ENCODE results near the gene GATAD1.
"Not testable (repeated sequence)": the region's sequence is repeated elsewhere in the genome, so short reads cannot be mapped to it uniquely, and the experiment has no call there.

GATAD1 gene

GRCh38 chr7:92425311-92425947 lies 21.9 kb upstream of the GATAD1 start:
- no peak for DNase-seq (ENCODE audit: low spot score)
- TF ChIP-seq CTCF (IDR thresholded peaks at IDR 0.05; ENCODE audit: extremely low read depth, missing control alignments), result peak; percentile 5

- DNase-seq (ENCODE audit: low spot score), result no peak
- no peak for TF ChIP-seq CTCF (IDR thresholded peaks at IDR 0.05; ENCODE audit: extremely low read depth, missing control alignments)
These were observed 20.1 kb upstream of the GATAD1 start for GRCh38 chr7:92427193-92427592.

GRCh38 chr7:92432299-92432946 lies 14.9 kb upstream of the GATAD1 start:
- DNase-seq (ENCODE audit: low spot score), result no peak
- TF ChIP-seq CTCF (IDR thresholded peaks at IDR 0.05; ENCODE audit: extremely low read depth, missing control alignments), result no peak

DNA sequence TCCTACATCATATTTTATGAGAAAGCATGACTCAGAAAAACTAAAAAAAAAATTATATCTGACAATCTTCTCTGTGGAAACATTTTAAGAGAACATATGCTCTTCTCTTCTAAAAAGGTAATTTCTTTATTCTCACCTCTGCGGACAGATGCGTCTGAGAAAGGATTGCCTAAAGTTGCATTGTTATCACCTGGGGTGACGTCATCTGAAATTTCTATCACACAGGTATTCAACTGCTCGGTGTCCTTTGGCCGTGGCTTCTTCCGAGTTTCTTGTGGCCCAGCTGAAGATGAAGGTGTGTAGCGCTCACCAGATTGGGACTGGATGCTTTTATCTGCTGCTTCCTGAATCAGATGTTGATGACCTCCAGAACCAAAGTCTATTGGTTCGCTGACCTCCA lies 14.3 kb upstream of the GATAD1 start:
- no peak for TF ChIP-seq CTCF (IDR thresholded peaks at IDR 0.05; ENCODE audit: extremely low read depth, missing control alignments)
- DNase-seq (ENCODE audit: low spot score), result no peak

- no peak for DNase-seq (ENCODE audit: low spot score)
- TF ChIP-seq CTCF (IDR thresholded peaks at IDR 0.05; ENCODE audit: extremely low read depth, missing control alignments), result no peak
These were observed 11.7 kb upstream of the GATAD1 start for GRCh38 chr7:92435542-92435941.

GRCh38 chr7:92436612-92437445 lies 10.5 kb upstream of the GATAD1 start:
- no peak for TF ChIP-seq CTCF (IDR thresholded peaks at IDR 0.05; ENCODE audit: extremely low read depth, missing control alignments)
- DNase-seq (ENCODE audit: low spot score), result no peak

DNA sequence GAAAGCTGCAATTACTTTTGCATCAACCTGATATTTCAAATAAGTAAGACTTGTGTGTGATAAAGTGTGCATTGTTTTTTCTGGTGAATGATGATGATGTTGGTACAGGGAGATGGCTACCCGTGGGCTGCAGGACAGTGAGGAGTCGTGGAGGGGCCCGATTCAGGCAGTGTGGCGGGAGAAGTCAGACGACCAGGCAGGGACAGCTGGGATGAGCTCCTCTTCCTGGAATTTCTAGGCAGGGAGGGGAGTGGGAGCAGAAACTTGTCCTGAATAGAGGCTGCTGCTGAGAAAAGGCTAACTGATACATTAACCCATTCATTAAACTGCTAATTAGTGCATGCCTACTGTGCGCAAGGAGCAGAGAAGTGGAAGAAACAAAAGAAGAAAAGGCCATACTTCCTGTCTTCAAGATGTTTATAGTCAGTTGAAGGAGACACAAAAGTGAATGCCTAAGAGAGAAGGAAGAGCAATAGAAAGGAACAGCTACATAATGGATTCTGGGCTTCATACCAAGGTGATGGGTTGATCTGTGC lies 9.3 kb upstream of the GATAD1 start:
- DNase-seq (ENCODE audit: low spot score), result no peak

DNA sequence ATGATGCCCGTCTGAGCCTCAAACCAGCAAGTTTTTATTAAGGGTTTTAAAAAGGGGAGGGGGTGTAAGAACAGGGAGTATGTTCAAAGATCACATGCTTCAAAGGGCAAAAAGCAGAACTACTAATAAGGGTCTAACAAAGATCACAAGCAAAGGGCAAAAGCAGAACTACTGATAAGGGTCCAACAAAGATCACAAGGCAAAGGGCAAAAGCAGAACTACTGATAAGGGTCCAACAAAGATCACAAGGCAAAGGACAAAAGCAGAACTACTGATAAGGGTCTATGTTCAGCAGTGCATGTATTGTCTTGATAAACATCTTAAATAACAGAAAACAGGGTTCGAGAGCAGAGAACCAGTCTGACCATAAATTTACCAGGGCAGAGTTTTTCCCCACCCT lies 4.6 kb upstream of the GATAD1 start:
- DNase-seq (ENCODE audit: low spot score), result not testable (repeated sequence)

More for the DNA sequence above, 9.3 kb upstream of the GATAD1 start:
- no peak for TF ChIP-seq CTCF (IDR thresholded peaks at IDR 0.05; ENCODE audit: extremely low read depth, missing control alignments)
